BE2C (cell line): Measurements from ENCODE around the gene PLEKHA5.

Source experiments
- DNase-seq: peaks from one replicate; pipeline ENCODE4 v3.0.0-alpha.2; 2020
- H3K27me3 ChIP-seq: fragments of 250-450 bp; sonication (Bioruptor Pico); 2 replicates; pipeline ENCODE4 v1.5.1; 2020; ENCODE audit warnings: mild to moderate bottlenecking
- H3K36me3 ChIP-seq: fragments of 250-450 bp; sonication (Bioruptor Pico); 2 replicates; pipeline ENCODE4 v1.5.1; 2020; ENCODE audit warnings: mild to moderate bottlenecking
- H3K4me1 ChIP-seq: fragments of 250-450 bp; sonication (Bioruptor Pico); 2 replicates; pipeline ENCODE4 v1.5.1; 2020
- H3K4me3 ChIP-seq: 2 replicates; pipeline ENCODE4 v1.5.1; 2011; ENCODE audit warnings: low read depth, low read length
- H3K9me3 ChIP-seq: fragments of 250-450 bp; sonication (Bioruptor Pico); 2 replicates; pipeline ENCODE4 v1.5.1; 2020
- TF ChIP-seq, protein P1 (sequence below): IDR thresholded peaks from 2 replicates; pipeline ENCODE4 v1.5.1; 2012; ENCODE audit warnings: mild to moderate bottlenecking, low read depth, low read length

The PLEKHA5 gene

GRCh38 chr12:19282133-19282699 is 152.7 kb downstream of the PLEKHA5 start:
- Histone ChIP-seq H3K27me3 (no peaks in the 10 kb centered on the region), H3K36me3 (no peaks in the 10 kb centered on the region; the same call in 1 of the 2 replicates), H3K4me1 (no peaks in the 10 kb centered on the region; the same call in 1 of the 2 replicates), H3K4me3 (no peak overlapping the region), H3K9me3 (no peaks in the 10 kb centered on the region)
- TF ChIP-seq, protein P1, sequence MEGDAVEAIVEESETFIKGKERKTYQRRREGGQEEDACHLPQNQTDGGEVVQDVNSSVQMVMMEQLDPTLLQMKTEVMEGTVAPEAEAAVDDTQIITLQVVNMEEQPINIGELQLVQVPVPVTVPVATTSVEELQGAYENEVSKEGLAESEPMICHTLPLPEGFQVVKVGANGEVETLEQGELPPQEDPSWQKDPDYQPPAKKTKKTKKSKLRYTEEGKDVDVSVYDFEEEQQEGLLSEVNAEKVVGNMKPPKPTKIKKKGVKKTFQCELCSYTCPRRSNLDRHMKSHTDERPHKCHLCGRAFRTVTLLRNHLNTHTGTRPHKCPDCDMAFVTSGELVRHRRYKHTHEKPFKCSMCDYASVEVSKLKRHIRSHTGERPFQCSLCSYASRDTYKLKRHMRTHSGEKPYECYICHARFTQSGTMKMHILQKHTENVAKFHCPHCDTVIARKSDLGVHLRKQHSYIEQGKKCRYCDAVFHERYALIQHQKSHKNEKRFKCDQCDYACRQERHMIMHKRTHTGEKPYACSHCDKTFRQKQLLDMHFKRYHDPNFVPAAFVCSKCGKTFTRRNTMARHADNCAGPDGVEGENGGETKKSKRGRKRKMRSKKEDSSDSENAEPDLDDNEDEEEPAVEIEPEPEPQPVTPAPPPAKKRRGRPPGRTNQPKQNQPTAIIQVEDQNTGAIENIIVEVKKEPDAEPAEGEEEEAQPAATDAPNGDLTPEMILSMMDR: no peak
- no peak for DNase-seq

GRCh38 chr12:19284658-19285057 is 155.1 kb downstream of the PLEKHA5 start:
- H3K4me3 ChIP-seq: no peak overlapping the region
- no peaks in the 10 kb centered on the region for H3K4me1 ChIP-seq
- H3K36me3 ChIP-seq: no peaks in the 10 kb centered on the region; the same call in 1 of the 2 replicates
- TF ChIP-seq, protein P1: no peak
- no peak for DNase-seq
- H3K27me3 ChIP-seq: no peaks in the 10 kb centered on the region
- no peaks in the 10 kb centered on the region for H3K9me3 ChIP-seq

GRCh38 chr12:19285793-19286448 is 156.4 kb downstream of the PLEKHA5 start:
- no peak for DNase-seq
- Histone ChIP-seq H3K36me3 (no peaks in the 10 kb centered on the region; the same call in 1 of the 2 replicates), H3K9me3 (no peaks in the 10 kb centered on the region), H3K4me1 (no peaks in the 10 kb centered on the region), H3K4me3 (no peak overlapping the region), H3K27me3 (no peaks in the 10 kb centered on the region)
- TF ChIP-seq, protein P1: no peak

DNA sequence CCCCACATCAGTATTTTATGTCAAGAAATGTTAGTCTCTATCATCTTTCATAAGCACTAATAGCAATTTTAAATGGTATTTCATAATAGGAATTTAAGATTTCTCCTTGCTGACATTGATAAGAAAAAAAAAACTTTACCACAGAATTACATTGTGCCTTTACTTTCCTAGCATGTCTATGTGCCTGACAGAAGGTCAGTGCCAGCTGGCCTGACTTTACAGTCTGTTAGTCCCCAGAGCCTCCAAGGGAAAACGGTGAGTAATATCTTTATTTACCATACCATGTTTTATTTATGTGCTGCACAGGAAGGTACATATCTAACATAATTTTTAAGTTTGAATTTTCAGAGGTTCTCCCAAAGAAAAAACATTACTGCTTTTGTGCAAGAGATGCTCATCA is 157.8 kb downstream of the PLEKHA5 start:
- DNase-seq: no peak
- H3K4me3 ChIP-seq: no peak overlapping the region
- H3K9me3 ChIP-seq: no peaks in the 10 kb centered on the region
- H3K4me1 ChIP-seq: no peaks in the 10 kb centered on the region
- H3K27me3 ChIP-seq: no peaks in the 10 kb centered on the region
- TF ChIP-seq, protein P1: no peak
- no peaks in the 10 kb centered on the region; the same call in 1 of the 2 replicates for H3K36me3 ChIP-seq

GRCh38 chr12:19288161-19288560 is 158.6 kb downstream of the PLEKHA5 start:
- Histone ChIP-seq H3K27me3 (no peaks in the 10 kb centered on the region), H3K4me3 (no peak overlapping the region), H3K4me1 (no peaks in the 10 kb centered on the region), H3K9me3 (no peaks in the 10 kb centered on the region), H3K36me3 (no peaks in the 10 kb centered on the region; the same call in 1 of the 2 replicates)
- TF ChIP-seq, protein P1: no peak
- DNase-seq: no peak

DNA sequence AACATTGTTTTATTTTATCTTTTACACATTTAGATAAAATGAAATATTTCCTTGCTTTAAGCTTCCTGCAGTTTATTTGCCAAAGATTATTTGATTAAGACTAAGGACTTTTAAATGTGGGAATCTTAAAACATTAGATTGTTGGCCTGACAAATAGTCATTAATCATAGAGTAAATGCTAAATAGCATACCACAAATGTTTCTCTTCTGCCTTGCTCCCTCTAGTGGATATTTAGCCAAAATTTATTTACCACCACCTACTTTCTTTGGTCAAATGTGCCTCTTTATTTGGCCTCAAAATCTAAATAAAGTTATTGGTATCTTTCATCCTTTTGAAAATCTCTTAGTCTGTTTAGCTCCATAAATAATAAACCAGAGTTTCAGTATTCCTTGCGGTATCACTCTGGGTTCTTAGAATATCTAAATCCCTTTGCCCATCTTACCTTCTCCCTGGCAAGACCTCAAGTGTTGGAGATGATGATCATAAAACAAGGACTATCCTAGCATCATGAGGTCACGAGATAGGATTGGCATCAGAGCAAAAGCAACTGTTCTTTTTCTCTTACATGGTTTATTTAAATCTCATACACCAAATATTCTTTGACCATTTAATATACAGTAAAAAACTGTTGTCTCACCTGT is 159.2 kb downstream of the PLEKHA5 start:
- no peak overlapping the region for H3K4me3 ChIP-seq
- H3K27me3 ChIP-seq: no peaks in the 10 kb centered on the region
- no peaks in the 10 kb centered on the region for H3K9me3 ChIP-seq
- no peak for DNase-seq
- H3K36me3 ChIP-seq: no peaks in the 10 kb centered on the region; the same call in 1 of the 2 replicates
- no peaks in the 10 kb centered on the region for H3K4me1 ChIP-seq
- TF ChIP-seq, protein P1: peak; percentile 64
